Spleen (tissue), 11 donors: ENCODE results near the gene TECTB. TPM values are rescaled to one million over a fixed set of nuclear protein-coding genes. Genes with fewer than 3 reads are reported as not detected.

Experiments used
- DNase-seq: peaks from one replicate; pipeline ENCODE4 v3.0.0-alpha.2; 2020
- H3K27ac ChIP-seq, 8 donors: fragments of 200-600 bp; sonication (generic) in 7 of 8; 1 replicate in 4 of 8; 2 replicates in 4 of 8; pipeline versions ENCODE4 v1.5.0 to v1.8.0; 2016 to 2021; ENCODE audit warnings: inconsistent platforms in 4 of 8, mild to moderate bottlenecking in 4 of 8, moderate library complexity in 1 of 8
- H3K27me3 ChIP-seq, 7 donors: fragments of 200-600 bp; sonication (generic) in 6 of 7; replicated peaks in 1 of 7; 1 replicate in 4 of 7; 2 replicates in 3 of 7; pipeline versions ENCODE4 v1.5.0 to v1.8.0; 2016 to 2021; ENCODE audit warnings: inconsistent platforms in 3 of 7, mild to moderate bottlenecking in 1 of 7
- H3K36me3 ChIP-seq, 6 donors: fragments of 200-600 bp; sonication (generic) in 5 of 6; 1 replicate in 4 of 6; 2 replicates in 2 of 6; pipeline versions ENCODE4 v1.5.0 to v1.8.0; 2016 to 2021; ENCODE audit warnings: inconsistent platforms in 2 of 6
- H3K4me1 ChIP-seq, 6 donors: fragments of 200-600 bp; sonication (generic) in 5 of 6; 1 replicate in 3 of 6; 2 replicates in 3 of 6; pipeline versions ENCODE4 v1.5.0 to v1.8.0; 2016 to 2021; ENCODE audit warnings: inconsistent platforms in 3 of 6
- H3K4me3 ChIP-seq, 8 donors: fragments of 200-600 bp; sonication (generic) in 7 of 8; 1 replicate in 4 of 8; 2 replicates in 4 of 8; pipeline versions ENCODE4 v1.5.0 to v1.8.0; 2016 to 2021; ENCODE audit warnings: inconsistent platforms in 4 of 8, mild to moderate bottlenecking in 4 of 8, moderate library complexity in 2 of 8
- H3K9me3 ChIP-seq, 8 donors: fragments of 200-600 bp; sonication (generic) in 7 of 8; 1 replicate in 4 of 8; 2 replicates in 4 of 8; pipeline versions ENCODE4 v1.5.0 to v1.8.0; 2016 to 2021; ENCODE audit warnings: inconsistent platforms in 4 of 8
- POLR2A ChIP-seq, 3 donors: fragments of 450-650 bp; IDR thresholded peaks; one replicate each; pipeline ENCODE4 v1.5.1; 2017; ENCODE audit warnings: antibody characterized with exemption in 3 of 3, mild to moderate bottlenecking in 1 of 3
- POLR2AphosphoS5 ChIP-seq, 3 donors: sonication (generic); formaldehyde crosslinking; IDR thresholded peaks; one replicate each; pipeline ENCODE4 v1.5.1; 2017; ENCODE audit warnings: antibody characterized with exemption in 3 of 3
- WGBS, 5 donors: extraction: QIAGEN DNeasy Blood & Tissue Kit in 3 of 5; methylation state at CpG; one replicate each; pipeline versions ENCODE4 v1.1.5 to v1.1.7; 2013 to 2018; 5-methylcytosine and 5-hydroxymethylcytosine counted together
- intact Hi-C: fragments of 100-400 bp; cut with DNase I; formaldehyde crosslinking; loops from one replicate; pipeline ENCODE4 v1.15.0; 2023; ENCODE audit warnings: low total_unique reads
- polyA plus RNA-seq, 3 donors: library from polyadenylated mRNA; stranded (reverse); fragments of 200-250 nt; gene quantifications; one replicate each; pipeline ENCODE4 v1.2.1, GENCODE V29; 2013
- total RNA-seq, 7 donors: library from RNA; depleted of rRNA in 3 of 7; stranded (reverse); fragments of >200 nt in 3 of 7; fragmentation: NEBNext Ultra II Directional in 4 of 7; extraction: Animal tissue kit (Norgen Biotek cat#: 25700) in 4 of 7; gene quantifications; one replicate each; pipeline versions ENCODE4 v1.1.0 to v1.2.1, GENCODE V29; 2016 to 2021
- TF ChIP-seq, protein P1 (sequence below), 11 experiments: fragments of 200-600 bp in 7 of 11; fragments of 450-650 bp in 4 of 11; sonication (generic) in 4 of 11; IDR thresholded peaks in 8 of 11; conservative IDR thresholded peaks in 3 of 11; 1 replicate in 7 of 11; 2 replicates in 4 of 11; pipeline versions ENCODE4 v1.4.0 to v1.8.0; 2016 to 2021; ENCODE audit warnings: antibody characterized with exemption in 11 of 11, inconsistent platforms in 4 of 11, mild to moderate bottlenecking in 1 of 11
- donor health status: healthy with polysubstance abuse.
- donor health status: DM: no; HTN: no; CAD: no; lungs with moderate emphysema.
- donor health status: DM: no; HTN: no; CAD: no.
- donor health status: Bipolar disorder and iron deficiency.
- donor health status: healthy.
- donor health status: DM: no; HTN: no; CAD: no.
- donor health status: DM: yes; HTN: yes; CAD: no.

Gene TECTB
- total and polyA plus RNA-seq, 10 donors = not detected

DNA sequence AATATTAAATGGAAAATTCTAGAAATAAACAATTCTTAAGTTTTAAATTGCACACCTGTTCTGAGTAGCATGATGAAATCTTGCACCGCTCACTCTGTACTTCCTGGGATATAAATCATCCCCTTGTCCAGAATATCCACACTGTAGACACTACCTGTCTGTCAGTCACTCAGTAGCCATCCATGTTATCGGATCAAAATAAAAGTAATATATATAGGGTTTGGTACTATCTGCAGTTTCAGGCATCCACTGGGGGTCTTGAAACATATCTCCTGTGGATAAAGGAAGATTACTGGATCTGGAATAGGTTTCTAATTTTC, 6.8 kb downstream of the TECTB start:
- intact Hi-C loops = no loop called here
- no peaks in the 10 kb centered on the region for H3K9me3 ChIP-seq
- TF ChIP-seq, protein P1, sequence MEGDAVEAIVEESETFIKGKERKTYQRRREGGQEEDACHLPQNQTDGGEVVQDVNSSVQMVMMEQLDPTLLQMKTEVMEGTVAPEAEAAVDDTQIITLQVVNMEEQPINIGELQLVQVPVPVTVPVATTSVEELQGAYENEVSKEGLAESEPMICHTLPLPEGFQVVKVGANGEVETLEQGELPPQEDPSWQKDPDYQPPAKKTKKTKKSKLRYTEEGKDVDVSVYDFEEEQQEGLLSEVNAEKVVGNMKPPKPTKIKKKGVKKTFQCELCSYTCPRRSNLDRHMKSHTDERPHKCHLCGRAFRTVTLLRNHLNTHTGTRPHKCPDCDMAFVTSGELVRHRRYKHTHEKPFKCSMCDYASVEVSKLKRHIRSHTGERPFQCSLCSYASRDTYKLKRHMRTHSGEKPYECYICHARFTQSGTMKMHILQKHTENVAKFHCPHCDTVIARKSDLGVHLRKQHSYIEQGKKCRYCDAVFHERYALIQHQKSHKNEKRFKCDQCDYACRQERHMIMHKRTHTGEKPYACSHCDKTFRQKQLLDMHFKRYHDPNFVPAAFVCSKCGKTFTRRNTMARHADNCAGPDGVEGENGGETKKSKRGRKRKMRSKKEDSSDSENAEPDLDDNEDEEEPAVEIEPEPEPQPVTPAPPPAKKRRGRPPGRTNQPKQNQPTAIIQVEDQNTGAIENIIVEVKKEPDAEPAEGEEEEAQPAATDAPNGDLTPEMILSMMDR (IDR thresholded peaks at IDR 0.05 in 8 of 11, conservative IDR thresholded peaks at IDR 0.05 in 3 of 11) = no peak
- TF ChIP-seq POLR2A (IDR thresholded peaks at IDR 0.05) (no peak), POLR2AphosphoS5 (IDR thresholded peaks at IDR 0.05) (no peak)

DNA sequence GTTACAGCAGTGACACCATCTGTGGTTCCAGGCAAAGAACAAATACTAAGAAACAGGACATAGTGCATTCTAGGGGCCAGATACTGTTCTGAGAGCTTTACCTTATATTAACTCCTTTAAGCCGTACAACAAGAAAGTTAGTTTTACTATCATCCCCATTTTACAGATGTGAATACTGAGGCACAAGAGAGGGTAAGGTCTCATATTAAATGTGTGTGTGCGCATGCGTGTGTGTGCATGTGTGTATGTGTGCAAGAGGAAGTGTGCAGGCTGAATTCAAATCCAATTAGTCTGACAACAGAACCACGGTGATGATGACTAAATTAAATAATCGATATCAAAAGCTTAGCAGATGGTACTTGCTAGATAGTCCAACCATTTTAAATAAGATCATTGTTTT, 11.0 kb downstream of the TECTB start:
- H3K27ac ChIP-seq = no peak overlapping the region
- no peak overlapping the region for H3K4me3 ChIP-seq
- intact Hi-C loops = no loop called here
- 92 to 96% (median 92%) methylated on average over 5 of the region's 5 CpGs for WGBS, 5 donors
- H3K9me3 ChIP-seq = no peaks in the 10 kb centered on the region
- TF ChIP-seq, protein P1 (IDR thresholded peaks at IDR 0.05 in 8 of 11, conservative IDR thresholded peaks at IDR 0.05 in 3 of 11) = no peak
- no peak for TF ChIP-seq POLR2A (IDR thresholded peaks at IDR 0.05)
- no peak for TF ChIP-seq POLR2AphosphoS5 (IDR thresholded peaks at IDR 0.05)
- no peaks in the 10 kb centered on the region for H3K27me3 ChIP-seq
- H3K4me1 ChIP-seq = no peaks in the 10 kb centered on the region
- H3K36me3 ChIP-seq = no peaks in the 10 kb centered on the region
- DNase-seq = no peak

More for the DNA sequence above, 6.8 kb downstream of the TECTB start:
- H3K27ac ChIP-seq = no peak overlapping the region
- DNase-seq = no peak
- H3K4me3 ChIP-seq = no peak overlapping the region
- WGBS, 5 donors = 89 to 95% (median 92%) methylated on average over 2 of the region's 2 CpGs
- no peaks in the 10 kb centered on the region for H3K27me3 ChIP-seq
- no peaks in the 10 kb centered on the region for H3K4me1 ChIP-seq
- no peaks in the 10 kb centered on the region for H3K36me3 ChIP-seq

DNA sequence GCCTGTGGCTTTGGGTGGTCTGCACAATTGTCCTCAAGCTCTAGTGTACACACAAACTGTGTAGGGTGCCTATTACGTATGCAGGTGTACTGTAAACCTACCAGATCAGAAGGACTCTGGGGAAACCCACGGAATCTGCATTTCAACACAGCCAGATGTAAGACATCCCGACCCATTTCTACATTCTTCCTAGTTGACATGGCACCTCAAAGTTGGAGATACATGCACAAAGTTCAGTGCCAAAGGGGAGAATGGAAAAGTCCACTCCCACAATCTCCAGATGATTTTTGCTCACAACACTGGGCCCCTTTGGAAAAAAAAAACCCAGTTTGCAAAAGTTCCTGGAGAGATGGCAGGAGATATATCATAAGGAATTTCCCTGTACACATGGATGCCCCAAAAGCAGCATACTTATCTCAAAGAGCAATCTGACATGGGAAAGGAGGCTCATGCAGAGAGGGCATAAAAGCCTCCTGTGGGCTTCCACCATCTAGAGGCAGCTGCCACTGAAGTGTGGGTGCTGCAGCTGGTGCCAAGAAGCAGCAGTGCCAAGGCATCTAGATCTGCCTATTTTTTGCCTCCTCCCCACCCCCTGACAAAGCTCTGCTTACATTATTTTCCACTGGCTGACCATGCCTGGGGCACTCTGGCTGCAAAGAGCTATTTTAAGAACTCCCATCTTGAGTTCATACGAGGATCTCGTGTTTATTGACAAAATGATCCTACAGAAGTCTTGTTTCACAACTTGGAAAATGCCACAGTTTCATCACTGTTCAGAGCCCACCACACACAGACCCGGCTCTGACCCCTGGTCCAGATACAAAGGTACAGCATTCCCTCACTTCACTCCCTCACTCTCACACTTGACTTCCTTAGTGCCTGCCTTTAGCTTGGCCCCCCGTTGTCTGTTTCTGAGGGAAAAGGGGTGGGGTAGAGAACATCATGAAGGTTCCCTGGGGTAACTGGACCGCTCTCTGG, 12.9 kb downstream of the TECTB start:
- Histone ChIP-seq H3K4me1 (no peaks in the 10 kb centered on the region), H3K27me3 (peaks cover 0 to 3% (median 0%) of the 10 kb centered on the region in 7 donors), H3K9me3 (no peaks in the 10 kb centered on the region), H3K4me3 (no peak overlapping the region), H3K36me3 (no peaks in the 10 kb centered on the region), H3K27ac (no peak overlapping the region)
- TF ChIP-seq, protein P1 (IDR thresholded peaks at IDR 0.05 in 8 of 11, conservative IDR thresholded peaks at IDR 0.05 in 3 of 11) = no peak
- TF ChIP-seq POLR2A (IDR thresholded peaks at IDR 0.05) (no peak), POLR2AphosphoS5 (IDR thresholded peaks at IDR 0.05) (no peak)
- DNase-seq = no peak
- 57 to 70% (median 61%) methylated on average over 8 of the region's 8 CpGs for WGBS, 5 donors
- intact Hi-C loops = no loop called here

DNA sequence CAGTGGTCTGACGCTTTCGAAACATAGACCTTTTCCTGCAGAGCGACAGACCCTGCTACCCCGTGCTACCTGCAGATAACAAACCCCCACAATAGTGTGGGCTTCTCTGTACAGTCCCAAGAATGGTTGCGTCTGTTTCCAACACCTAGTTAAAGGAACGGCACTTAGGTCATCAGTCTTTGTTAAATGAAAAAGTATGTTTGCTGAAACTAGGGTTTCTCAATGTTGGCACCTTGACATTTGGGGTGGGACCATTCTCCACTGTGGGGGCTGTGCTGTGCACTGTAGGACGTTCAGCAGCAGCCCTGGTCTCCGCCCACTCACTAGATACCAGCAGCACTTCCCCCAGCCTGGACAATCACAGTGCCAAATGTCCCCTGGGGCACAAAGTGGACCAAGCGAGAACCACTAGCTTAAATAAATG, 13.7 kb downstream of the TECTB start:
- 72 to 84% (median 79%) methylated on average over 9 of the region's 9 CpGs for WGBS, 5 donors
- no peaks in the 10 kb centered on the region for H3K4me1 ChIP-seq
- no peaks in the 10 kb centered on the region for H3K9me3 ChIP-seq
- H3K4me3 ChIP-seq = no peak overlapping the region
- TF ChIP-seq POLR2AphosphoS5 (IDR thresholded peaks at IDR 0.05) = no peak
- no peak for TF ChIP-seq POLR2A (IDR thresholded peaks at IDR 0.05)
- TF ChIP-seq, protein P1 (IDR thresholded peaks at IDR 0.05 in 8 of 11, conservative IDR thresholded peaks at IDR 0.05 in 3 of 11) = no peak
- intact Hi-C loops = no loop called here
- no peaks in the 10 kb centered on the region for H3K36me3 ChIP-seq
- H3K27me3 ChIP-seq = peaks cover 0 to 3% (median 0%) of the 10 kb centered on the region in 7 donors
- no peak overlapping the region for H3K27ac ChIP-seq
- DNase-seq = no peak
